ENCODE measurements around the gene ZNF8.
"Not testable (repeated sequence)": the region's sequence is repeated elsewhere in the genome, so short reads cannot be mapped to it uniquely, and the experiment has no call there.

Gene ZNF8

DNA sequence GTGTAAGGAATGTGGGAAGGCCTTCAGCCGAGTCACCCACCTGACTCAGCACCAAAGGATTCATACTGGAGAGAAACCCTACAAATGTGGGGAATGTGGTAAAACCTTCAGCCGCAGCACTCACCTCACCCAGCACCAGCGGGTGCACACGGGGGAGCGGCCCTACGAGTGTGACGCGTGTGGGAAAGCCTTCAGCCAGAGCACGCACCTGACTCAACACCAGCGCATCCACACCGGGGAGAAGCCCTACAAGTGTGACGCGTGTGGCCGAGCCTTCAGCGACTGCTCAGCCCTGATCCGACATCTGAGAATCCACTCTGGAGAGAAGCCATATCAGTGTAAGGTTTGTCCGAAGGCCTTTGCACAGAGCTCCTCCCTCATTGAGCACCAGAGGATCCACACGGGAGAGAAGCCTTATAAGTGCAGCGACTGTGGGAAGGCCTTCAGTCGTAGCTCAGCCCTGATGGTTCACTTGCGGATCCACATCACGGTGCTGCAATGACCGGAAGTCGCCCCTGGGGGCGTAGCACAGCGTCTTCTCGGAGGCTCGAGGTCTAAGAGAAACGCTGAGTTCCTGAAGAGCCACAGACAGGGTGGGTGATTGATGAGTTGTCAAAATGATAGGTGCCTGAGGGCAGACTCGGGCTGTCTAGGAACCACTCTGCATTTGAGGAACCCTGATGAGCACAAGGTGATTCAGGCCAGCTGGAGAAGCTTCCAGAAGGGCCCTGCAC lies 60.2 kb downstream of the ZNF8 start:
- TF ChIP-seq, protein P1, sequence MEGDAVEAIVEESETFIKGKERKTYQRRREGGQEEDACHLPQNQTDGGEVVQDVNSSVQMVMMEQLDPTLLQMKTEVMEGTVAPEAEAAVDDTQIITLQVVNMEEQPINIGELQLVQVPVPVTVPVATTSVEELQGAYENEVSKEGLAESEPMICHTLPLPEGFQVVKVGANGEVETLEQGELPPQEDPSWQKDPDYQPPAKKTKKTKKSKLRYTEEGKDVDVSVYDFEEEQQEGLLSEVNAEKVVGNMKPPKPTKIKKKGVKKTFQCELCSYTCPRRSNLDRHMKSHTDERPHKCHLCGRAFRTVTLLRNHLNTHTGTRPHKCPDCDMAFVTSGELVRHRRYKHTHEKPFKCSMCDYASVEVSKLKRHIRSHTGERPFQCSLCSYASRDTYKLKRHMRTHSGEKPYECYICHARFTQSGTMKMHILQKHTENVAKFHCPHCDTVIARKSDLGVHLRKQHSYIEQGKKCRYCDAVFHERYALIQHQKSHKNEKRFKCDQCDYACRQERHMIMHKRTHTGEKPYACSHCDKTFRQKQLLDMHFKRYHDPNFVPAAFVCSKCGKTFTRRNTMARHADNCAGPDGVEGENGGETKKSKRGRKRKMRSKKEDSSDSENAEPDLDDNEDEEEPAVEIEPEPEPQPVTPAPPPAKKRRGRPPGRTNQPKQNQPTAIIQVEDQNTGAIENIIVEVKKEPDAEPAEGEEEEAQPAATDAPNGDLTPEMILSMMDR (IDR thresholded peaks at IDR 0.05; ENCODE audit: low read depth, low read length, missing control alignments), result peak; percentile 8
- H3K4me3 ChIP-seq (replicated peaks; ENCODE audit: low read depth, low read length), result no peak overlapping the region
- DNase-seq (ENCODE audit: extremely low read depth, low read depth), result no peak

DNA sequence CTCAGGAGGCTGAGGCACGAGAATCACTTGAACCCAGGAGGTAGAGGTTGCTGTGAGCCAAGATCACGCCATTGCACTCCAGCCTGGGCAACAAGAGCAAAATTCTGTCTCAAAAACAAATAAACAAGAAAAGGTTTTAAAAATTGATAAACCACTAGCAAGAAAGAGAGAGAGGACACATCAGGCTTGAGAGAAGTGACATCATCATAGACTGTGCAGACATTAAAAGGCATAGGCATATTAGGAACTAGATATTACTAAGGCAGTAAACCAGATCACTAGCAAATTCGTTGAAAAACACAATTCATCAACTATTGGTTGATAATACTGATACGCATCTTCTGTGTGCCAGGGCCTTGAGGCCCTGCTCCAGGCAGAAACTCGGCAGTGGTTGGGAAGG lies 66.8 kb downstream of the ZNF8 start:
- TF ChIP-seq, protein P1 (IDR thresholded peaks at IDR 0.05; ENCODE audit: low read depth, low read length, missing control alignments), result no peak
- H3K4me3 ChIP-seq (replicated peaks; ENCODE audit: low read depth, low read length), result no peak overlapping the region
- no peak for DNase-seq (ENCODE audit: extremely low read depth, low read depth)

DNA sequence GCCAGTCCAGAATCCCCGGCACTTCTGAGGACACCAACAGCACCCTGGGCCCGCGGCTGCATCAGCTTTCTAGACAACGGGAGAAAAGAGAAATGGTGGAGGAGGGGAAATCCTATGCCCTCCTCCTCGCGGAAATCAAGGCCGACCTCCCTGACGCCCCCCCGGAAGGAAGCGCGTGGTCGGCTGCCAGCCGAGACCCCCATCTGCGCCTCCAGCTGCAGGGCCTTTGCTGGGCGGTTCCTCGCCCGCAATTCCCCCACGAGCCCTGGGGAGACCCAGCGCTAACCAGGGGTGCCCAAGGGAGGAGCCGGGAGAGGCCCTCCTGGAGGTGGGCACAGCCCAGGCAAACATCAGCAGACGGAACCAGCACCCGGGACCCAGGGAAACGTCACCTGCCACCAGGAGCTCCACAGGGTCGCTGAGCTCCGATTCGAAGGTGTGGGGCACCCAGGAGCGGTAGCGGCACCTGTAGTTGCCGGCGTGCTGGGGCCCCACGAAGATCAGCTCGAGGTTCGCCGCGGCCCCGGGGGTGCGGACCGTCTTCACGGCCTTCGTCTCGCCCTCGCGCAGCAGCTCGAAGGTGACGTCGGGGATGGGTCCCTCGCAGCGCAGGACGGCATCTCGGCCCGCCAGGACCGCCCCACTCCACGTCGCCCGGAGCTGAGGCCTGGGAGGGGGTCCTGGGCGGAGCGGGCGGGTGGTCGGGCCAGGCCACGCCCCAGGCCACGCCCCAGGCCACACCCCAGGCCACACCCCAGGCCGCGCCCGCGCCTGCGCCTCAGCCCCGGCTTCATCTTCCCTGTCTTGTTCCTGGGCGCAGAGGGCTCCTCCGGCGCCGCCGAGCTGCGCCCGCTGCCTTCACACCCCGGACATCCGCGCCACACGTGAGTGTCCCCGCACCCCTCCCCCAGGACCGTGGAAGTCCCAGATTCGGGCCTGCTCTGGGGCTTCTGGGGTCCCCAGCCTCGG lies 68.5 kb downstream of the ZNF8 start:
- no peak for DNase-seq (ENCODE audit: extremely low read depth, low read depth)
- TF ChIP-seq, protein P1 (IDR thresholded peaks at IDR 0.05; ENCODE audit: low read depth, low read length, missing control alignments), result no peak
- H3K4me3 ChIP-seq (replicated peaks; ENCODE audit: low read depth, low read length), result peak overlapping the region; percentile 61

DNA sequence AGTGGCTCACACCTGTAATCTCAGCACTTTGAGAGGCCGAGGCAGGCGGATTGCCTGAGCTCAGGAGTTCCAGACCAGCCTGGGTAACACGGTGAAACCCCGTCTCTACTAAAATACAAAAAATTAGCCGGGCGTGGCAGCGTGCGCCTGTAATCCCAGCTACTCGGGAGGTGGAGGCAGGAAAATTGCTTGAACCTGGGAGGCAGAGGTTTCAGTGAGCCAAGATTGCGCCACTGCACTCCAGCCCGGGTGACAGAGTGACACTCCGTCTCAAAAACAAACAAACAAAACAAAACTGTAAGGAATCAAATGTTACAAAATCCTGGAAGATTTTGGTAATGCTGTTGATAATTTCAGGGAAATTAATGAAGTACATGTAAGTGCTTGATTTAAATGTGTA lies 69.3 kb downstream of the ZNF8 start:
- peak overlapping the region; percentile 61 for H3K4me3 ChIP-seq (replicated peaks; ENCODE audit: low read depth, low read length)
- DNase-seq (ENCODE audit: extremely low read depth, low read depth), result not testable (repeated sequence)

DNA sequence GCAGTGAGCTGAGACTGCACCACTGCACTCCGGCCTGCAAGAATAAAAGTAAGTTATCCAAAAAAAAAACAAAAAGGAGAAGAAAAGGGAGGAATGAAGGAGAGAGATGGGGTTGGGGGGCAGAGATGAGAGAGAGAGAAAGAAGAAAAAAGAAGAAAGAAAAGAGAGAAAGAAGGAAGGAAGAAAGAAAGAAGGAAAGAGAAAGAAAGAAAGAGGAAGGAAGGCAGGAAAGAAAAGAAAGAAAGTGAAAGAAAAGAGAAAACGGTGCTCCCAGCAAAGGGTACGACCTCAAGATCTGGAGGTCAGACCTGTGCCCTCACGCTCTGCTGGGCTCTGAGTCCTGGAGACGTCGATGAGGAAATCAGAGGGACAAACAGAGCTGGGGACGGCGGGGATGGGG lies 70.8 kb downstream of the ZNF8 start:
- TF ChIP-seq, protein P1 (IDR thresholded peaks at IDR 0.05; ENCODE audit: low read depth, low read length, missing control alignments), result no peak
- no peak for DNase-seq (ENCODE audit: extremely low read depth, low read depth)
- no peak overlapping the region for H3K4me3 ChIP-seq (replicated peaks; ENCODE audit: low read depth, low read length)

DNA sequence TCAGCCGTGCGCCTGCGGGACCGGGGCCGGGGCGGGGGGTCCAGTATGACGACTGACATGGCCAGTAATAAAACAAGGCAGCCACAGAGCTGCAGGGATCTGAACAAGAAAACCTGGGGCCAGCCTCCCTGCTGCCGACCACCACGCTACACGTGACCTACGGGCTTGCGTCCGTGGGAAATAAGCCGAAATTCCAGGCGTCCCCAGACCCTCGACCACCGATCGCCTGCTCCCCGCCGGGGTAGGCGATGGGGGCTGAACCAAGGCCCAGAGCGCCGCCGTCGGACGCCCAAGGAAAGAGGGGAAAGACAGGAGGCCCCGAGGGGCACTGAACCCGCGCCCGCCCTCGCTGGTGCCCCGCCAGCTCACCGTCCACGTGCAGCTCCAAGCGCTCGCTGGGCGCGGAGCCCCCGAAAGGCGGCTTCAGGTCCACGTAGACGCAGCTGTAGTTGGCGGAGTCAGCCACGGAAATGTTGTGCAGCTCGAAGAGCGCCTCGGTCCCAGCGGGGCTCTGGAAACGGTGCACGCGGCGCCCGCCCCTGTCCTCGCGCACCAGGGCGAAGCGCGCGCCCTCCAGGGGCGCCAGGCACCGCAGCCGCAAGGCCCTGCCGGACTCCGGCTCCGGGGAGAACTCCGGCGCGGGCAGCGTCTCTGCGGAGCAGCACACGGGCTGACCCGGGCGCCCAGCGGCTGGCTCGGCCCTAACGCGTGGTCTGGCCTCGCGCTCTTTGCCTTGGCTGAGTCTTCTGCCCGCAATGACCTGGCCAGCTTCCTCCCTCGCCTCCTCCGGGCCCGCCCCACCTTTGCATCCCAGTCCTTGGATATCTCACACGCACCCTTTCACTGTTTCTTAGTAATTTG lies 71.5 kb downstream of the ZNF8 start:
- no peak for DNase-seq (ENCODE audit: extremely low read depth, low read depth)
- H3K4me3 ChIP-seq (replicated peaks; ENCODE audit: low read depth, low read length), result no peak overlapping the region
- TF ChIP-seq, protein P1 (IDR thresholded peaks at IDR 0.05; ENCODE audit: low read depth, low read length, missing control alignments), result no peak

Measured in HFF-Myc (cell line).